CMK (cell line): ENCODE results near the gene TMEM61.

ENCODE experiments used
- DNase-seq: peaks from one replicate; pipeline ENCODE4 v3.0.0-alpha.2; 2010; ENCODE audit warnings: low read depth

The TMEM61 gene

GRCh38 chr1:55039342-55040082 lies 59.1 kb downstream of the TMEM61 start, which contains the start of gene PCSK9:
PCSK9 (plus strand) TSS chr1:55039548; CDS start chr1:55039838, 290 bp downstream.
- no peak for DNase-seq

DNA sequence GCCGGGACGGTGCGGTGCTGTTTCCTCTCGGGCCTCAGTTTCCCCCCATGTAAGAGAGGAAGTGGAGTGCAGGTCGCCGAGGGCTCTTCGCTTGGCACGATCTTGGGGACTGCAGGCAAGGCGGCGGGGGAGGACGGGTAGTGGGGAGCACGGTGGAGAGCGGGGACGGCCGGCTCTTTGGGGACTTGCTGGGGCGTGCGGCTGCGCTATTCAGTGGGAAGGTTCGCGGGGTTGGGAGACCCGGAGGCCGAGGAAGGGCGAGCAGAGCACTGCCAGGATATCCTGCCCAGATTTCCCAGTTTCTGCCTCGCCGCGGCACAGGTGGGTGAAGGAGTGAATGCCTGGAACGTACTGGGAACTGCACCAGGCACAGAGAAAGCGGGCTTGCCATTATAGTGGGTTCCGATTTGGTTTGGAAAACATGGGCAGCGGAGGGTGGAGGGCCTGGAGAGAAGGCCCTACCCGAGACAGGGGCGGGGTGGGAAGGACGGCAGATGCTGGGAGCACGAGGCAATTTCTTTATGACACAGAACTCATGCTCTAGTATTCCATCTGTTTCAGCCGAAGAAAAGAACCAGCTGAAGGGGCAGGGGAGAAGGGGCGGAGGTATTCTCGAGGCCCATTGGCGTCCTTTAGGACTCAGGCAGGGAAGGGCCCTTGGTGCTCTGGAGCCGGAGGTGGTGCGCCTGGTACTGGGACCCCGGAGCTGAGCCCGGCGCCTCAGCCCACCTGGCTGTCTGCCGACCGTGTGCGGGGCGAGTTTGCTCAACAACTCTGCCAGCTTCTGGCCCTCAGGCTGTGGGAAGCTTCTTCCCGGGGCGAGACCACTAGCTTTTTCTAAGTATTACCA lies 59.9 kb downstream of the TMEM61 start:
- no peak for DNase-seq

DNA sequence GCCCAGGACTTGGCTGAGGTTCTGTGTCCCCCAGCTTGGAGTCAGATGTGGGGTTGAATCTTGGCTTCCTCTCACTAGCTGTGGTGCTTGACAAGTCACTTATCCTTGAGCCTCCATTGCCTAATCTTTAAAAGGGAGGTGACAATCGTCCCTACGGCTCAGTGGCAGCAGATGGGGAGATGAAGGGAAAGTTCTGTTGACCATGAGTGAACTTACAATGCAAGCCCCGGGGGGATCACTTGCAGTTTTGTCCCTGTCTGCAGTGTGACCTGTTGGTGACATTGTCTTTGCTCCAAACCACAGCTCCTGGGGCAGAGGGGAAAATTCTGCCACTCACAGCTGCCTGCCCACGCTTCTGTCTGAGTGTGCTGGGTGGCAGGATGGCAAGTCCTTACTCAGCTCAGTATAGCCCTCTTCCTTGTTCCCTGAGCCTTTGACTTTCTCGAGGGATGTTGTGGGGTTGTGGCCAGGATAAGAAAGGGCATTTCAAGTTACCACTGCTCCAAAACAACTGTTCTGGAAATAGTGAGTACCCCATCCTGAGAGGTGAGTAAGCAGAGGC lies 60.6 kb downstream of the TMEM61 start:
- DNase-seq: no peak

DNA sequence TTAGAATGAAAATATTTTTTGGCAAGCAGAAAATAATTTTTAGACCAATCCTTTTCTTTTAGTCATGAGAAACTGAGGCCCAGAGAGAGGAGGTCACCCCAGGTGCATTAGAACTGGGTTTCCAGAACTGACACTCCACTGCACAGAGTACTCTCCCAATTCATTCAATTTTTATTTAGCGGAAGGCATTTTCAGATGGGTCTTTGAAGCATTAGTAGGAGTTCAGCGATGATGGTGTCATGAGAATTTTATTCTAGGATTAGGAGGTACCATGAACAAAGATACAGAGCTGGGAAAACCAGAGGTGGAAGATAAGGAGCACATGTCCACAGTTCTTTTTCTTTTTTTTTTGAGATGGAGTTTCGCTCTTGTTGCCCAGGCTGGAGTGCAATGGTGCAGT lies 61.2 kb downstream of the TMEM61 start:
- DNase-seq: no peak
